Activated CD4-positive, alpha-beta T cell treated with anti-CD3 and anti-CD28 coated beads for 4 hours (primary cell): Measurements from ENCODE around the gene PAIP1.
"Not testable (repeated sequence)": the region's sequence is repeated elsewhere in the genome, so short reads cannot be mapped to it uniquely, and the experiment has no call there.

Experiments used
- DNase-seq, 2 donors: peaks; one replicate each; pipeline ENCODE4 v3.0.0-alpha.2; 2020

PAIP1 gene

GRCh38 chr5:43514816-43515677, 41.8 kb downstream of the PAIP1 start, which contains the start of gene C5orf34:
Gene C5orf34 (minus strand): TSS chr5:43515148. CDS start chr5:43509339, 5,809 bp downstream.
- DNase-seq: peak; percentile 93 to 97

GRCh38 chr5:43514471-43514815, 42.4 kb downstream of the PAIP1 start:
- DNase-seq: no peak

- DNase-seq: no peak
Observed at GRCh38 chr5:43514025-43514424, 42.9 kb downstream of the PAIP1 start.

- DNase-seq: not testable (repeated sequence)
Observed at GRCh38 chr5:43511062-43511461, 45.8 kb downstream of the PAIP1 start.

GRCh38 chr5:43498581-43498980, 58.3 kb downstream of the PAIP1 start:
- no peak for DNase-seq

- no peak for DNase-seq
Observed at GRCh38 chr5:43497311-43498104, 59.4 kb downstream of the PAIP1 start.

- no peak for DNase-seq
Observed at GRCh38 chr5:43491326-43491725, 65.6 kb downstream of the PAIP1 start.

GRCh38 chr5:43486353-43486752, 70.5 kb downstream of the PAIP1 start:
- no peak for DNase-seq

- DNase-seq: no peak
Observed at GRCh38 chr5:43485406-43485805, 71.5 kb downstream of the PAIP1 start.

- DNase-seq: peak; percentile 85 to 87
Observed at GRCh38 chr5:43484106-43484849, 72.6 kb downstream of the PAIP1 start.

GRCh38 chr5:43483298-43484105, 73.4 kb downstream of the PAIP1 start, which contains the start of gene TMEM267:
Gene TMEM267 (minus strand): TSS chr5:43483865. CDS start chr5:43453969, 29,896 bp downstream.
- DNase-seq: peak; percentile 82 to 84

- no peak for DNase-seq
Observed at GRCh38 chr5:43482490-43483297, 74.2 kb downstream of the PAIP1 start.
